Testis (tissue), 3 donors: ENCODE data around the gene PCSK6. TPM values are rescaled to one million over a fixed set of nuclear protein-coding genes. Genes with fewer than 3 reads are reported as not detected.

ENCODE experiments used
- DNase-seq: peaks from one replicate; pipeline ENCODE4 v3.0.0-alpha.2; 2019
- H3K27ac ChIP-seq, 2 donors: fragments of 200-600 bp; sonication (generic); one replicate each; pipeline ENCODE4 v1.5.1; 2019
- H3K27me3 ChIP-seq: fragments of 200-600 bp; sonication (generic); one replicate; pipeline ENCODE4 v1.5.1; 2019
- H3K36me3 ChIP-seq: fragments of 200-600 bp; sonication (generic); one replicate; pipeline ENCODE4 v1.5.1; 2017; ENCODE audit warnings: low read depth; ENCODE audit errors: missing control alignments
- H3K4me1 ChIP-seq: fragments of 200-600 bp; sonication (generic); one replicate; pipeline ENCODE4 v1.5.1; 2019
- H3K4me3 ChIP-seq, 2 donors: fragments of 200-600 bp; sonication (generic); one replicate each; pipeline ENCODE4 v1.5.1; 2017 to 2019
- H3K9me3 ChIP-seq: fragments of 200-600 bp; sonication (generic); one replicate; pipeline ENCODE4 v1.5.1; 2017
- CTCF ChIP-seq, 3 experiments: fragments of 450-650 bp in 2 of 3; fragments of 200-600 bp in 1 of 3; sonication (generic) in 1 of 3; IDR thresholded peaks; one replicate each; pipeline ENCODE4 v1.5.1; 2016 to 2019; ENCODE audit warnings: antibody characterized with exemption in 3 of 3, mild to moderate bottlenecking in 2 of 3, moderate library complexity in 1 of 3
- POLR2A ChIP-seq: fragments of 450-650 bp; IDR thresholded peaks from one replicate; pipeline ENCODE4 v1.6.1; 2017; ENCODE audit warnings: antibody characterized with exemption, mild to moderate bottlenecking, moderate library complexity
- WGBS, 2 donors: methylation state at CpG; one replicate each; pipeline ENCODE4 v1.1.5; 2018; 5-methylcytosine and 5-hydroxymethylcytosine counted together
- intact Hi-C: fragments of 100-400 bp; cut with DNase I; formaldehyde crosslinking; loops from one replicate; pipeline ENCODE4 v1.15.1; 2023; ENCODE audit warnings: low total_unique reads
- polyA plus RNA-seq: library from polyadenylated mRNA; stranded (reverse); fragments of 350-450 nt; fragmentation: Illumina TruSeq; extraction: RNeasy Lipid Tissue Mini Kit (QIAGEN cat#74804); gene quantifications from one replicate; pipeline ENCODE4 v1.2.3, GENCODE V29; 2014; ENCODE audit warnings: low read depth, low replicate concordance; ENCODE audit not compliant: insufficient read depth
- total RNA-seq, 2 donors: library from RNA; depleted of rRNA; stranded (reverse); fragments of >200 nt; gene quantifications; one replicate each; pipeline ENCODE4 v1.2.3, GENCODE V29; 2016

PCSK6 gene
- total and polyA plus RNA-seq, 3 donors from 2014 or later = 43.9 to 156 (median 95.4) TPM

- no peak for TF ChIP-seq CTCF (IDR thresholded peaks at IDR 0.05)
- TF ChIP-seq POLR2A = no peak
- H3K27ac ChIP-seq = peak overlapping the region in 1 of 2 donors; percentile 31
- H3K9me3 ChIP-seq = no peaks in the 10 kb centered on the region
- H3K36me3 ChIP-seq = peaks cover 3% of the 10 kb centered on the region
- no peak for DNase-seq
- 20 to 54% methylated on average over 1 to 3 of the region's 3 CpGs for WGBS, 2 donors
- H3K27me3 ChIP-seq = no peaks in the 10 kb centered on the region
- H3K4me1 ChIP-seq = no peaks in the 10 kb centered on the region
- intact Hi-C loops = no loop called here
- H3K4me3 ChIP-seq = no peak overlapping the region
Measured at GRCh38 chr15:101266034-101266433, 223.5 kb downstream of the PCSK6 start.

- Histone ChIP-seq H3K27me3 (no peaks in the 10 kb centered on the region), H3K4me1 (no peaks in the 10 kb centered on the region), H3K9me3 (no peaks in the 10 kb centered on the region), H3K4me3 (no peak overlapping the region), H3K27ac (peak overlapping the region in 1 of 2 donors; percentile 31), H3K36me3 (no peaks in the 10 kb centered on the region)
- DNase-seq = no peak
- no peak for TF ChIP-seq CTCF (IDR thresholded peaks at IDR 0.05)
- TF ChIP-seq POLR2A = no peak
- intact Hi-C loops = no loop called here
- 57 to 75% methylated on average over 17 of the region's 17 CpGs for WGBS, 2 donors
Measured at GRCh38 chr15:101264911-101265641, 224.4 kb downstream of the PCSK6 start.

GRCh38 chr15:101264011-101264410 is 225.5 kb downstream of the PCSK6 start:
- Histone ChIP-seq H3K9me3 (no peaks in the 10 kb centered on the region), H3K4me3 (no peak overlapping the region), H3K27ac (no peak overlapping the region), H3K4me1 (no peaks in the 10 kb centered on the region), H3K27me3 (no peaks in the 10 kb centered on the region), H3K36me3 (no peaks in the 10 kb centered on the region)
- WGBS, 2 donors = 77 to 93% methylated on average over 4 of the region's 4 CpGs
- TF ChIP-seq POLR2A = no peak
- no peak for TF ChIP-seq CTCF (IDR thresholded peaks at IDR 0.05)
- intact Hi-C loops = no loop called here
- no peak for DNase-seq

- 85 to 94% methylated on average over 4 of the region's 4 CpGs for WGBS, 2 donors
- intact Hi-C loops = no loop called here
- no peak for TF ChIP-seq POLR2A
- no peak for TF ChIP-seq CTCF (IDR thresholded peaks at IDR 0.05)
- Histone ChIP-seq H3K36me3 (no peaks in the 10 kb centered on the region), H3K27me3 (no peaks in the 10 kb centered on the region), H3K4me3 (no peak overlapping the region), H3K27ac (no peak overlapping the region), H3K4me1 (peaks cover 6% of the 10 kb centered on the region), H3K9me3 (no peaks in the 10 kb centered on the region)
- DNase-seq = no peak
Measured at GRCh38 chr15:101262551-101262950, 227.0 kb downstream of the PCSK6 start.
